Heart left ventricle (tissue), 16 donors: Measurements from ENCODE around the gene WDR33. TPM values are rescaled to one million over a fixed set of nuclear protein-coding genes. Genes with fewer than 3 reads are reported as not detected.

Experiments used
- ATAC-seq, 4 donors: fragments of 200-7000 bp; cut with Tn5 transposase; one replicate each; pipeline ENCODE4 v1.9.1; 2020 to 2022; ENCODE audit warnings: moderate library complexity in 4 of 4, mild to moderate bottlenecking in 3 of 4, moderate number of reproducible peaks in 1 of 4
- DNase-seq, 5 donors: peaks; one replicate each; pipeline ENCODE4 v3.0.0-alpha.2; 2020
- H3K27ac ChIP-seq, 12 donors: fragments of 200-600 bp; sonication (generic) in 4 of 12; one replicate each; pipeline versions ENCODE4 v1.5.0 to v1.8.0; 2016 to 2022; ENCODE audit warnings: mild to moderate bottlenecking in 2 of 12
- H3K27me3 ChIP-seq, 9 donors: fragments of 200-600 bp; sonication (generic) in 2 of 9; one replicate each; pipeline versions ENCODE4 v1.5.1 to v1.8.0; 2016 to 2022; ENCODE audit warnings: mild to moderate bottlenecking in 3 of 9
- H3K36me3 ChIP-seq, 9 donors: fragments of 200-600 bp; sonication (generic) in 2 of 9; one replicate each; pipeline versions ENCODE4 v1.5.0 to v1.8.0; 2018 to 2022; ENCODE audit warnings: mild to moderate bottlenecking in 2 of 9
- H3K4me1 ChIP-seq, 12 donors: fragments of 200-600 bp; sonication (generic) in 4 of 12; one replicate each; pipeline versions ENCODE4 v1.5.0 to v1.8.0; 2016 to 2022; ENCODE audit warnings: mild to moderate bottlenecking in 3 of 12
- H3K4me3 ChIP-seq, 12 donors: fragments of 200-600 bp; sonication (generic) in 4 of 12; one replicate each; pipeline versions ENCODE4 v1.5.0 to v1.8.0; 2017 to 2022; ENCODE audit warnings: mild to moderate bottlenecking in 9 of 12, moderate library complexity in 4 of 12
- H3K9me3 ChIP-seq, 12 donors: fragments of 200-600 bp; sonication (generic) in 4 of 12; one replicate each; pipeline versions ENCODE4 v1.5.0 to v1.8.0; 2016 to 2022; ENCODE audit warnings: mild to moderate bottlenecking in 1 of 12
- CTCF ChIP-seq, 12 donors: fragments of 200-600 bp; sonication (generic) in 4 of 12; IDR thresholded peaks; one replicate each; pipeline versions ENCODE4 v1.5.0 to v1.8.0; 2018 to 2022; ENCODE audit warnings: antibody characterized with exemption in 12 of 12, mild to moderate bottlenecking in 5 of 12
- POLR2A ChIP-seq, 2 donors: fragments of 450-650 bp; IDR thresholded peaks; one replicate each; pipeline ENCODE4 v1.6.1; 2017; ENCODE audit warnings: antibody characterized with exemption in 2 of 2, mild to moderate bottlenecking in 2 of 2, moderate library complexity in 2 of 2
- WGBS, 4 donors: extraction: QIAGEN DNeasy Blood & Tissue Kit in 2 of 4; methylation state at CpG; one replicate each; pipeline versions ENCODE4 v1.1.5 to v1.1.7; 2013 to 2018; 5-methylcytosine and 5-hydroxymethylcytosine counted together
- intact Hi-C, 10 donors: fragments of 100-400 bp; cut with DNase I; formaldehyde crosslinking; loops; one replicate each; pipeline versions ENCODE4 v1.11.1 to v1.14.2; 2022
- polyA plus RNA-seq, 2 donors: library from polyadenylated mRNA; stranded (reverse); fragments of 200-250 nt; gene quantifications; one replicate each; pipeline ENCODE4 v1.2.3, GENCODE V29; 2013
- total RNA-seq, 9 donors: library from RNA; depleted of rRNA in 2 of 9; stranded (reverse); fragments of >200 nt in 2 of 9; fragmentation: NEBNext Ultra II Directional in 3 of 9; extraction: Animal tissue kit (Norgen Biotek cat#: 25700) in 3 of 9; gene quantifications; one replicate each; pipeline versions ENCODE4 v1.1.0 to v1.2.4, GENCODE V29; 2016 to 2023
- donor health status: ischemic (EF 13 %, LVEDD 7.1; RV severe dilation, severe dysfunction).
- donor health status: healthy with polysubstance abuse.
- donor health status: DM: no; HTN: yes; CAD: no.
- donor health status: DM: no; HTN: no; CAD: no.
- donor health status: ischemic (EF 25% LVEDD 6.9; RV normal size, moderate dysfunction).
- donor health status: ischemic (EF 25% LVEDD 5.7; RV mildly dilated, moderate dysfunction).
- donor health status: healthy.
- donor health status: DM: yes; HTN: yes; CAD: no.
- donor health status: ischemic (EF 35%, LVEDD 5.7; RV mildly dilated, moderate dysfunction).
- donor health status: nonischemic (EF 11% LVEDD 7.7; RV severe dilation, severe dysfunction).
- donor health status: DM: yes; HTN: yes; CAD: no.
- donor health status: PGD.
- donor health status: ischemic (EF 29% LVEDD 5.4; RV normal size, mild dysfunction).
- donor health status: nonischemic (EF 23%, LVEDD 6.1; RV moderate dilation, normal function).

The WDR33 gene
- total and polyA plus RNA-seq, 11 donors: 15.4 to 49.9 (median 41.1) TPM

- no peak for DNase-seq
- H3K36me3 ChIP-seq: peaks cover 0 to 21% (median 3%) of the 10 kb centered on the region in 9 donors
- no peak for ATAC-seq
- TF ChIP-seq POLR2A (IDR thresholded peaks at IDR 0.05) (no peak), CTCF (IDR thresholded peaks at IDR 0.05) (no peak)
- no peaks in the 10 kb centered on the region for H3K9me3 ChIP-seq
- intact Hi-C loops: loop anchor here in 1 of 10 donors (5.0 kb wide), 1 partner anchor 42 kb away; no protein-coding TSS in a partner anchor
- H3K27ac ChIP-seq: peak overlapping the region in 1 of 12 donors; percentile 79
- WGBS, 4 donors: 80 to 88% (median 84%) methylated on average over 3 of the region's 3 CpGs
- H3K4me3 ChIP-seq: no peak overlapping the region
- peaks cover 0 to 23% (median 12%) of the 10 kb centered on the region in 12 donors for H3K4me1 ChIP-seq
- H3K27me3 ChIP-seq: no peaks in the 10 kb centered on the region
Observed at GRCh38 chr2:127735537-127736399, 75.2 kb downstream of the WDR33 start.

DNA sequence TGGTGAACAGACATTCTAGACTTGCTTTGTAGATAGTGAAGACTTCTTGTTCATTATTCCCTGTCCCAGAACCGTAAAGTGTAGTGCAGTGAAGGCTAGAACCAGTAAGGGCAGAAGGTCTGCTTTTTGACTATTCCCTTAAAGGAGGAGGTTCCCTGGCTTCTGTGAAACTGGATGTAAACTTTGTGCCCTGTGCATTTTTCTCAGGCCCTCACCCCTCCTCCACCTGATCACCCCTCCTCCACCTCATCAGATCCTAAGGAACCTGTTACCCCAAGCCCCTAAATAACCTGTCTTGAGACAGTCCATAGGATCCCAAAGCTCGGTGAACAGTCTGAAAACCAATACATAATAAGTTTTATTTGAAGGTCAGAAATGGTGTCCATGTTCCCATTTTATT, 75.9 kb downstream of the WDR33 start:
- H3K4me3 ChIP-seq: no peak overlapping the region
- H3K9me3 ChIP-seq: no peaks in the 10 kb centered on the region
- WGBS, 4 donors: 83 to 89% (median 85%) methylated on average over 2 of the region's 2 CpGs
- intact Hi-C loops: loop anchor here in 1 of 10 donors (5.0 kb wide), 1 partner anchor 42 kb away; no protein-coding TSS in a partner anchor
- DNase-seq: no peak
- H3K4me1 ChIP-seq: peaks cover 0 to 23% (median 12%) of the 10 kb centered on the region in 12 donors
- peak in 2 of 4 donors; percentile 11 to 33 for ATAC-seq
- TF ChIP-seq POLR2A (IDR thresholded peaks at IDR 0.05) (no peak), CTCF (IDR thresholded peaks at IDR 0.05) (no peak)
- peaks cover 0 to 19% (median 0%) of the 10 kb centered on the region in 9 donors for H3K36me3 ChIP-seq
- H3K27ac ChIP-seq: peak overlapping the region in 6 of 12 donors; percentile 76 to 89 (median 79)
- no peaks in the 10 kb centered on the region for H3K27me3 ChIP-seq

GRCh38 chr2:127733816-127734537, 77.0 kb downstream of the WDR33 start:
- Histone ChIP-seq H3K27ac (peak overlapping the region; percentile 46 to 89 (median 76)), H3K9me3 (no peaks in the 10 kb centered on the region), H3K4me1 (peaks cover 0 to 24% (median 12%) of the 10 kb centered on the region in 12 donors), H3K27me3 (no peaks in the 10 kb centered on the region), H3K4me3 (peak overlapping the region in 9 of 12 donors; percentile 28 to 54 (median 37)), H3K36me3 (peaks cover 0 to 19% (median 0%) of the 10 kb centered on the region in 9 donors)
- TF ChIP-seq CTCF (IDR thresholded peaks at IDR 0.05) (no peak), POLR2A (IDR thresholded peaks at IDR 0.05) (no peak)
- DNase-seq (no peak), ATAC-seq (peak; percentile 65 to 81 (median 80))
- WGBS, 4 donors: 35 to 43% (median 38%) methylated on average over 5 of the region's 5 CpGs
- intact Hi-C loops: no loop called here
